ENCODE measurements around the gene ESPNL.

The ESPNL gene

GRCh38 chr2:238128061-238128440, 27.9 kb downstream of the ESPNL start:
- no peak for DNase-seq (ENCODE audit: low spot score)

- DNase-seq (ENCODE audit: low spot score): no peak
Observed at GRCh38 chr2:238128534-238129001, 28.4 kb downstream of the ESPNL start.

- DNase-seq (ENCODE audit: low spot score): no peak
Observed at GRCh38 chr2:238129166-238130010, 29.2 kb downstream of the ESPNL start.

- no peak for DNase-seq (ENCODE audit: low spot score)
Observed at GRCh38 chr2:238130111-238130695, 30.1 kb downstream of the ESPNL start.

DNA sequence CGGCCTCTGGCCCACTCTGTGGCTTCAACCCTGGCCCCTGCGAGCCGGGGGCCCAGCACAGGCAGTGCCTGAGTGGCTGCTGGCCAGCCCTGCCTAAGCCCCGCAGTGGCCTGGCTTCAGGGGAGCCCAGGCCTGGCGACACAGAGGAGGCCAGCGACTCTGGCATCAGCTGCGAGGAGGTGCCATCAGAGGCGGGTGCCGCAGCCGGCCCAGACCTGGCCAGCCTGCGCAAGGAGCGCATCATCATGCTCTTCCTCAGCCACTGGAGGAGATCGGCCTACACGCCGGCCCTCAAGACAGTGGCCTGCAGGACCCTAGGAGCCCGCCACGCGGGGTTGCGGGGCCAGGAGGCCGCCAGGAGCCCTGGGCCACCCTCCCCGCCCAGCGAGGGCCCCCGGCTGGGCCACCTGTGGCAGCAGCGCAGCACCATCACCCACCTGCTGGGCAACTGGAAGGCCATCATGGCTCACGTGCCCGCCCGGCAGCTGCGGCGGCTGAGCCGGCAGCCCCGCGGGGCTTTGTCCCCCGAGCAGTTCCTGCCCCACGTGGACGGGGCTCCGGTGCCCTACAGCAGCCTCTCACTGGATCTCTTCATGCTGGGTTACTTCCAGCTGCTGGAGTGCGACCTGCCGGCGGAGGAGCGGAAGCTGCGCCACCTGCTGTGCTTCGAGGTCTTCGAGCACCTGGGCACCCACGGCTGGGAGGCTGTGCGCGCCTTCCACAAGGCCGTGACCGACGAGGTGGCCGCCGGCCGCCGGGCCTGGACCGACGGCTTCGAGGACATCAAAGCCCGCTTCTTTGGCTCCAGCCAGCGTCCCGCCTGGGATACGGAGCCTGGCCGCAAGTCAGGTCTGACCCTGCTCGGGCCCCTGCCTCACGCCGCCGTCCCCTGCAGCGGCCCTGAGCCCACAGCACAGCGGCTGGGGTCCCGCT, 30.8 kb downstream of the ESPNL start:
- no peak for DNase-seq (ENCODE audit: low spot score)

DNA sequence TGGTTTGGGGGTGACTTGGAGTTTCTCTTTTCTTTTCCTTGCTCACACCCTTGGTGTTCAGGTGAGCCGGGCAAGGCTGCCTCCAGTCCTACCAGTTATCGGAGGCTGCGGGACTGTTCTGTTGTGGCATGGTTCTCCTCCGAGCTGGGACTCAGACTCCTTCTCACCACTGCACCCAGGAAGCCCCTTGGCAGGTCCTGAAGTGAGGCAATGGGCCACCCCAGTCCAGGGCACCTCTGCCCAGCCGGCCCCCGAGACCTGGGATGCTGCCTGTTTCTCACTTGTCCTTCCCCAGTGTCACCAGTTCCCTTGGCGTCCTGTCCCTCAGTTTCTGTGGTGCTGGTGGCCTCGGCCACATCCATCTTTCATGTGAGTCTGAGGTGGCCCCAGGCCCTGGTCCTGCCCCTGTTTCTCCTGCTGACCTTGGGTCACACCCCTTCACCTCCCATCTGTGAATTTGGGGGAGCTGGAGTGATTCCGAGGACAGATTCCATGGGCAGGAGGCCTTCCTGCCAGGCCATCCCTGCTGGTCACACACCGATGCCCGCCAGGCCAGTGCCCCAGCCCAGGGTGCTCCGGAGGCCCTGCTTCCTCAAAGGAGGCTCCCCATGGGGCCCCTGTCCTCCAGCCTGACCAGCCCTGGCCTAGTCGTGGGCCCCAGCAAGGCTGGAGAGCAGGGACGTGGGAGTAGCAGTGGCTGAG, 31.8 kb downstream of the ESPNL start:
- no peak for DNase-seq (ENCODE audit: low spot score)

- DNase-seq (ENCODE audit: low spot score): peak; percentile 72
Observed at GRCh38 chr2:238132463-238133450, 32.6 kb downstream of the ESPNL start.

GRCh38 chr2:238133499-238134392, 33.6 kb downstream of the ESPNL start:
- no peak for DNase-seq (ENCODE audit: low spot score)

DNA sequence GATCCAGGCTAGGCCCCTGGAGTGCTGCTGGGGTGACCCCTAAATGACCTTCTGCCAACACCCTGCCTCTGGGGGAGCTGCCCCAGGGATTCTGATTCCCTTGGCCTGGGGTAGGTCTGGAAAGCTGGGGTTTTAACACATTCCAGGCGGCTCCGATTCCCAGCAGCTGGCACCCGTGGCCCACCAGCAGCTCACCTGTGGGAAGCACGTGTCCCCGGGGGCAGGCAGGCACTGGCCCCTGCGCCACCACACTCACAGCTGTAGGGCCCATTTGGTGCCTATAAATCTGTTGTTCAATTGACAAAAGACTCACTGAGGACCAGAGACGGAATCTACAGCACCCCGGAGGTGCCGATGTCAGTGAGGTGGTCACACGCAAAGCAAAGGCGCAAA, 34.2 kb downstream of the ESPNL start:
- DNase-seq (ENCODE audit: low spot score): no peak

- no peak for DNase-seq (ENCODE audit: low spot score)
Observed at GRCh38 chr2:238135601-238136150, 35.5 kb downstream of the ESPNL start.

DNA sequence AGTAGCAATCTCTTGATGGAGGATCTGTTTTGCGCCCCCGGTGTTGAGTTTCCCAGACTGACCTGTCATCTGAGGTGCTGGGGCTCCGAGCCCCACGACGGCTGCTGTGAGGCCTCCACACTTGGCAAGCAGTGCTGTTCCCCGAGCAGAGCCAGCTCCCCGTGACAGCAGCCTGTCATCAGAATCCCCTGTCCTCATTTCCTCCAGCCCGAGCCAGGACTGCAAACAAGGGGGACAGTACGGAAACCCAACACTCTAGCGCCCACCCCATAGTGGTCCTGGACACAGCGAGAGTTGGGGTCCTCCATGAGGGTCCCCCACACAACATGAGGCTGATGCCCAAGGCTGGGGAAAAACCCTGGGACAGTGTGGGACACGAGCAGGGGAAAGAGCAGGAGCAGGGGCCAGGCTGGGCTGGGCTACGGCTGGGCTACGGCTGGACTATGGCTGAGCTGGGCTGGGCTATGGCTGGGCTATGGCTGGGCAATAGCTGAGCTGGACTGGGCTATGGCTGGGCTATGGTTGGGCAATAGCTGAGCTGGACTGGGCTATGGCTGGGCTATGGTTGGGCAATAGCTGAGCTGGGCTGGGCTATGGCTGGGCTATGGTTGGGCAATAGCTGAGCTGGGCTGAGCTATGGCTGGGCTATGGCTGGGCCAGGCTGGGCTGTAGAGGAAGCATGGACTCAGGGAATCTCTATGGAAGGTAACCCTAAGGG, 36.8 kb downstream of the ESPNL start:
- DNase-seq (ENCODE audit: low spot score): no peak

- DNase-seq (ENCODE audit: low spot score): no peak
Observed at GRCh38 chr2:238137885-238138284, 37.7 kb downstream of the ESPNL start.

DNA sequence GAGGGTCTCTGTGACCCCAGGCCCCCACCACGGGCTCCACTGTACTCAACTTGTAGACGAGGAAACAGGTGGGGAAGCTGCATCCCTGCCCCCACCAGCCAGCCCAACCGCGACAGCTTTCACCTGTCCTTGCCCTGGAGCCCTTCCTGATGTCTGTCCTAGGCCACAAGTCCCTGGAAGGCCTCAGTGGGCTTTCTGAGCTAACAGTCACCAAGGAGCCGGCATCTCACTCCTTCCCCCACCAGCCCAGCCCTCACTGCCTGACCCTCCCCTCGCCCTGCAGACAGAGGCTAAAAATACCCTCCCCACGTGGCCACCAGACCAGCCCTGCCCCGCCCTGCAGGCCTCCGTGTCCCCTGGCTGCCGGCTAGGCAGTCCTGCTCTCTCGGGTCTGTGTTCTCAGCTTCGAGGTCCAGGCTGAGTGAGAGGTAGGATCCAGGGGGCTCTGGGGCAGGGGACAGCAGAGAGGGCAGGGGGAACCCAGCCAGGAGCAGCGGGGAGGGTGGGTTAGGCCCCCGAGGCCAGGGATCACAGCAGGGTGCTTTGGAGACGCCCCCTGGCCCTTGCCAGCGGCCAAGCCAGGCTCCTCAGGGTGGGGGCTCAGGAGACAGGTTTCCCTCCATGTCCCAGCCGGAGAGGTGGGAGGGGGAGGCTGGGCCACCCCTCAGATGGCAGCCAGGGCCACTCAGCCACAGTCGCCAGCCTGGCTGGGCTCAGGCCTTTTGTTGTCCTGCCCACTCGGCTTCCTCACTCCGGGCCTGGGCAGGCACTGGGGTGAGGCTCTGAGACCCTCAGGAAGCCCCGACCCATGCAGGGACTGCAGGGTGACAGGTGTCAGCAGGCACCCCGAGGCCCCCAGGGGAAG, 38.4 kb downstream of the ESPNL start, which contains the start of gene KLHL30:
TSS of gene KLHL30 (plus strand) at position 338 of the 865 bp plus-strand sequence. CDS start 2,087 bp downstream, outside the sequence.
- DNase-seq (ENCODE audit: low spot score): no peak

DNA sequence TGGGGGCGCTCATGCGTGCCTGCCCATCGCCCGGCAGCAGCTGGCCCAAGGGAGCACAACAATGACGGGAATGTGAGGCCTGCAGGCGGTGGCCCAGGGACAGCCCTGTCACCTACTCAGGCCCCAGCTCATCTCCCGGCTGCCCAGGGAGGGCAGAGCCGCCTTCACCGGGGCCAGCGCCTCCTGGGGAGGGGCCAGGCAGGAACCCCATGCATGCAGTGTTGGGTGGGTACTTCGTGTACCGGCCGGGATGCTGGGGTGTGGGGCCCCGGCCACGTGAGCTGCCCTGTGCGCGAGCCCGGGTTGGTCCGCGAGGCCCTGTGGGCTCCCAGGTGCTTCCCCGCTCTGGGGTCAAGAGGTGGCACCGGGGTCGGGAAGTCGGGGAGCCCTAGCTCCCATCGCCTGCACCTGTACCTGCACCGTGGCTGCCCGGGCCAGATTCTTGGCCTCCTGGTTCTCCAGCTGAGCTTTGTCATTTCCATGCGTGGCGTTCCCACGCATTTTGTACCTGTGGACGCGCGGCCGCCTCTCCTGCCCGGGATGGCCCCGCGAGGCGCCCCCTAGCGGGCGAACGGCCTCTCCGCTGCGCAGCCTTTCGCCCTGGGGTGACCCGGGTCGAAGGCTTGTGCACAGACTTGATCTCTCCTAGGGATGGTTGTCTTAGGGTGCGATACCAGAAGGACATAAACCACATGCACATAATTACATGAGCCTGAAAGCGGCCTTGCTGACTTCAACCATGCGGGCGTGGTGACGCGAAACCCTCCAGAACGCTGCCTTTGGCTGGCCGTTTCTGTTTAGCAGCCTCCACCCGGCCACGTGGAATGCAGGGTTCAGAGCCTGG, 39.3 kb downstream of the ESPNL start:
- DNase-seq (ENCODE audit: low spot score): no peak

- DNase-seq (ENCODE audit: low spot score): no peak
Observed at GRCh38 chr2:238140040-238140439, 39.9 kb downstream of the ESPNL start.

DNA sequence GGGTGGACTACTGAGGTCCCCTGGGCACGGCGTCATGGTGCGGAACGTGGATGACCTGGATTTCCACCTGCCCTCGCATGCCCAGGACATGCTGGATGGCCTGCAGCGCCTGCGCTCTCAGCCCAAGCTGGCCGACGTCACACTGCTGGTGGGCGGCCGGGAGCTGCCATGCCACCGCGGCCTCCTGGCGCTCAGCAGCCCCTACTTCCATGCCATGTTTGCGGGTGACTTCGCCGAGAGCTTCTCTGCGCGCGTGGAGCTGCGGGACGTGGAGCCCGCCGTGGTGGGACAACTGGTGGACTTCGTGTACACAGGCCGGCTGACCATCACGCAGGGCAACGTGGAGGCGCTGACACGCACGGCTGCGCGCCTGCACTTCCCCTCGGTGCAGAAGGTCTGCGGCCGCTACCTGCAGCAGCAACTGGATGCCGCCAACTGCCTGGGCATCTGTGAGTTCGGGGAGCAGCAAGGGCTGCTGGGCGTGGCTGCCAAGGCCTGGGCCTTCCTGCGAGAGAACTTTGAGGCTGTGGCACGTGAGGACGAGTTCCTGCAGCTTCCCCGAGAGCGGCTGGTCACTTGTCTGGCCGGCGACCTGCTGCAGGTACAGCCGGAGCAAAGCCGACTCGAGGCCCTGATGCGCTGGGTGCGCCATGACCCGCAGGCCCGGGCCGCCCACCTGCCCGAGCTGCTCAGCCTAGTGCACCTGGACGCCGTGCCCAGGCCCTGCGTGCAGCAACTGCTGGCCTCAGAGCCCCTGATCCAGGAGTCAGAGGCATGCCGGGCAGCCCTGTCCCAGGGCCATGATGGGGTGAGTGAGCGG, 40.8 kb downstream of the ESPNL start:
- no peak for DNase-seq (ENCODE audit: low spot score)
